ENCODE measurements around the gene PLCH1. TPM values are rescaled to one million over a fixed set of nuclear protein-coding genes. Genes with fewer than 3 reads are reported as not detected.

Gene PLCH1
- total and polyA plus RNA-seq, 4 donors, result 0.03 to 1.0 (median 0.22) TPM

DNA sequence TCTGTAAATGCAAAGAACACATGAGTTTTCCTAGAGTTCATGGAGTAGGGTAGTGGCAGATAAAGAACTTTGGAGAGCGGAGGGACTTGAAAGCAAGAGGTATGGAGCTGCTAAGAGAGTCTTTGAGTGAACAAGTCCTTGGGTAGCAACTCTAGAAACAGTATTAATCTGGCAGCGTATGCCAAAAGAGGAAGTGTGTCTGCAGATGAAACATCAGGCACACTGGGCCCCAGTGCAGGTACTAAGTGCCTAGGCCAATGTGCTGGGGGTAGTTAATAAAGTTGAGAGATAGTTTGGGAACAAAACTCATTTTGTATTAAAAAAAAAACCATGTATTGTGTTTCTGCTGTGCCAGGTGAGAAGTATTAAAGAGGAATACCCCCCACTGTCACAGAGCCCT is 228.4 kb downstream of the PLCH1 start:
- Histone ChIP-seq H3K9me3 (ENCODE audit: control insufficient read depth in 4 of 4, low read length in 3 of 4) (no peaks in the 10 kb centered on the region), H3K27me3 (ENCODE audit: control insufficient read depth in 4 of 4, insufficient read depth in 4 of 4, low read length in 3 of 4) (no peaks in the 10 kb centered on the region), H3K9ac (ENCODE audit: low read depth in 1 of 2, low read length in 2 of 2) (no peak overlapping the region), H3K27ac (ENCODE audit: low read depth in 1 of 2, low read length in 2 of 2) (no peak overlapping the region), H3K36me3 (ENCODE audit: control insufficient read depth in 4 of 4, insufficient read depth in 3 of 4, low read depth in 1 of 4, low read length in 3 of 4) (no peaks in the 10 kb centered on the region), H3K4me3 (ENCODE audit: low read depth in 1 of 3, low read length in 3 of 3) (no peak overlapping the region), H3K4me1 (ENCODE audit: control insufficient read depth in 4 of 4, insufficient read depth in 4 of 4, low read length in 3 of 4) (no peaks in the 10 kb centered on the region)
- no peak for DNase-seq (ENCODE audit: low spot score)
- WGBS, result 84% methylated on average over 2 of the region's 2 CpGs
- TF ChIP-seq HNF4G (IDR thresholded peaks at IDR 0.05) (no peak), RAD21 (IDR thresholded peaks at IDR 0.05) (no peak), TAF1 (conservative IDR thresholded peaks at IDR 0.05) (no peak), EGR1 (IDR thresholded peaks at IDR 0.05; ENCODE audit: low read depth in 2 of 2) (no peak), FOXA1 (IDR thresholded peaks at IDR 0.05) (no peak), HNF4A (conservative IDR thresholded peaks at IDR 0.05) (no peak)
- TF ChIP-seq, protein P1, sequence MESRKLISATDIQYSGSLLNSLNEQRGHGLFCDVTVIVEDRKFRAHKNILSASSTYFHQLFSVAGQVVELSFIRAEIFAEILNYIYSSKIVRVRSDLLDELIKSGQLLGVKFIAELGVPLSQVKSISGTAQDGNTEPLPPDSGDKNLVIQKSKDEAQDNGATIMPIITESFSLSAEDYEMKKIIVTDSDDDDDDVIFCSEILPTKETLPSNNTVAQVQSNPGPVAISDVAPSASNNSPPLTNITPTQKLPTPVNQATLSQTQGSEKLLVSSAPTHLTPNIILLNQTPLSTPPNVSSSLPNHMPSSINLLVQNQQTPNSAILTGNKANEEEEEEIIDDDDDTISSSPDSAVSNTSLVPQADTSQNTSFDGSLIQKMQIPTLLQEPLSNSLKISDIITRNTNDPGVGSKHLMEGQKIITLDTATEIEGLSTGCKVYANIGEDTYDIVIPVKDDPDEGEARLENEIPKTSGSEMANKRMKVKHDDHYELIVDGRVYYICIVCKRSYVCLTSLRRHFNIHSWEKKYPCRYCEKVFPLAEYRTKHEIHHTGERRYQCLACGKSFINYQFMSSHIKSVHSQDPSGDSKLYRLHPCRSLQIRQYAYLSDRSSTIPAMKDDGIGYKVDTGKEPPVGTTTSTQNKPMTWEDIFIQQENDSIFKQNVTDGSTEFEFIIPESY (IDR thresholded peaks at IDR 0.05), result no peak
- TF ChIP-seq, protein P2, sequence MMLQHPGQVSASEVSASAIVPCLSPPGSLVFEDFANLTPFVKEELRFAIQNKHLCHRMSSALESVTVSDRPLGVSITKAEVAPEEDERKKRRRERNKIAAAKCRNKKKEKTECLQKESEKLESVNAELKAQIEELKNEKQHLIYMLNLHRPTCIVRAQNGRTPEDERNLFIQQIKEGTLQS (IDR thresholded peaks at IDR 0.05), result no peak
- TF ChIP-seq, protein P3, sequence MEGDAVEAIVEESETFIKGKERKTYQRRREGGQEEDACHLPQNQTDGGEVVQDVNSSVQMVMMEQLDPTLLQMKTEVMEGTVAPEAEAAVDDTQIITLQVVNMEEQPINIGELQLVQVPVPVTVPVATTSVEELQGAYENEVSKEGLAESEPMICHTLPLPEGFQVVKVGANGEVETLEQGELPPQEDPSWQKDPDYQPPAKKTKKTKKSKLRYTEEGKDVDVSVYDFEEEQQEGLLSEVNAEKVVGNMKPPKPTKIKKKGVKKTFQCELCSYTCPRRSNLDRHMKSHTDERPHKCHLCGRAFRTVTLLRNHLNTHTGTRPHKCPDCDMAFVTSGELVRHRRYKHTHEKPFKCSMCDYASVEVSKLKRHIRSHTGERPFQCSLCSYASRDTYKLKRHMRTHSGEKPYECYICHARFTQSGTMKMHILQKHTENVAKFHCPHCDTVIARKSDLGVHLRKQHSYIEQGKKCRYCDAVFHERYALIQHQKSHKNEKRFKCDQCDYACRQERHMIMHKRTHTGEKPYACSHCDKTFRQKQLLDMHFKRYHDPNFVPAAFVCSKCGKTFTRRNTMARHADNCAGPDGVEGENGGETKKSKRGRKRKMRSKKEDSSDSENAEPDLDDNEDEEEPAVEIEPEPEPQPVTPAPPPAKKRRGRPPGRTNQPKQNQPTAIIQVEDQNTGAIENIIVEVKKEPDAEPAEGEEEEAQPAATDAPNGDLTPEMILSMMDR (IDR thresholded peaks at IDR 0.05; ENCODE audit: low read depth, low read length, missing input control), result no peak

DNA sequence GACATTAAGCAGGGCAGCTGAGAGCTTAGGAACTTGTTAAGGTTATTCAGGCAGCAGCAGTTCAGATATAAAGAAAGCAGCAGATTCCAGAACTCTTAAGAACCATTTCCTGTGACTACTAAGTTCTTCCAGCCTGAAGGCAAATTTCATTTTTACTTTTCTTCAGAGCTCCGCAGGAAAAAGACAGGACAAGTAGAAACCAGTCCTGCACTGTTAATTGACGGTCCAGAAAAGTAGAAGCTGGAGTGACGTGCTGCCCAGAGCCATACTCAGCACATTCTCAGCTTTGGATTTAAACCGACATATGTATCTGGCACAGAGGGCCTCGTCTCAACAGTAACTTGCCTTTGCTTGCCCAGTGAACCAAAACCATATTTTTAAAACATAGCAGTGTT is 232.0 kb downstream of the PLCH1 start:
- no peak for DNase-seq (ENCODE audit: low spot score)
- no peak for TF ChIP-seq EGR1 (IDR thresholded peaks at IDR 0.05; ENCODE audit: low read depth in 2 of 2)
- no peak for TF ChIP-seq NR2F2 (IDR thresholded peaks at IDR 0.05)
- Histone ChIP-seq H3K9ac (ENCODE audit: low read depth in 1 of 2, low read length in 2 of 2) (no peak overlapping the region), H3K4me1 (ENCODE audit: control insufficient read depth in 4 of 4, insufficient read depth in 4 of 4, low read length in 3 of 4) (no peaks in the 10 kb centered on the region), H3K27ac (ENCODE audit: low read depth in 1 of 2, low read length in 2 of 2) (no peak overlapping the region), H3K27me3 (ENCODE audit: control insufficient read depth in 4 of 4, insufficient read depth in 4 of 4, low read length in 3 of 4) (no peaks in the 10 kb centered on the region), H3K36me3 (ENCODE audit: control insufficient read depth in 4 of 4, insufficient read depth in 3 of 4, low read depth in 1 of 4, low read length in 3 of 4) (no peaks in the 10 kb centered on the region), H3K9me3 (ENCODE audit: control insufficient read depth in 4 of 4, low read length in 3 of 4) (no peaks in the 10 kb centered on the region), H3K4me3 (ENCODE audit: low read depth in 1 of 3, low read length in 3 of 3) (no peak overlapping the region)
- WGBS, result 94% methylated on average over 5 of the region's 5 CpGs

DNA sequence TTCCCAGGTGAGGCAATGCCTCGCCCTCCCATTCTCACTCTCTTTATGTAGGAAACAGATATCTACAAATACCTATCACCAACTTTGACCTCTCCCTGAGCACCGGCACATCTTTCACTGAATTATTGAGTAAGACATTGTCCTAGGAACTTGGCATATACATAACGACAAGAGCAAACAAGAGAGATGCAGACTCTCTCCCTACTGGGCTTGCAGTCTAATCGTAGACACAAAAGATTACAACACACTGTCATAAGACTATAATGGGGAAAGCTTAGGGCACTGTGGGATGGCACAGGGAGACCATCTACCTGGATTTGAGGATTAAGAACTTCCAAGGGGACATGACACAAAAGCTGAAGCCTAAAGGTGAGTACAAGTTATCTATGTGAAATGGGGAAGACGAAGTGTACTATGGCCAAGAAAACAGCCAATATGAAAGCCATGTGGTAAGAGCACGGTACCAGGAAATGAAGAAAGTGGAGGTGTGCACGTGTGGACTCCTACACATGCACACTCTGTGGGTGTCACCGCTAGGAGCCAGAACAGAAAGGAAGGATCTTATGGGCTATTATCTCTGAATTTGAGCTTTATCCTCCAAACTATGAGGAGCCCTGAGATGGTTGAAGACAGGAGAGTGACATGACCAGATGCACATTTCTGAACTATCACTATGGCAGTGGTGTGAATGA is 232.6 kb downstream of the PLCH1 start:
- WGBS, result 77% methylated on average over 8 of the region's 8 CpGs
- Histone ChIP-seq H3K9me3 (ENCODE audit: control insufficient read depth in 4 of 4, low read length in 3 of 4) (no peaks in the 10 kb centered on the region), H3K4me1 (ENCODE audit: control insufficient read depth in 4 of 4, insufficient read depth in 4 of 4, low read length in 3 of 4) (no peaks in the 10 kb centered on the region), H3K9ac (ENCODE audit: low read depth in 1 of 2, low read length in 2 of 2) (no peak overlapping the region), H3K4me3 (ENCODE audit: low read depth in 1 of 3, low read length in 3 of 3) (no peak overlapping the region), H3K27ac (ENCODE audit: low read depth in 1 of 2, low read length in 2 of 2) (no peak overlapping the region), H3K27me3 (ENCODE audit: control insufficient read depth in 4 of 4, insufficient read depth in 4 of 4, low read length in 3 of 4) (no peaks in the 10 kb centered on the region), H3K36me3 (ENCODE audit: control insufficient read depth in 4 of 4, insufficient read depth in 3 of 4, low read depth in 1 of 4, low read length in 3 of 4) (no peaks in the 10 kb centered on the region)
- no peak for DNase-seq (ENCODE audit: low spot score)
- no peak for TF ChIP-seq SP1 (IDR thresholded peaks at IDR 0.05)
- no peak for TF ChIP-seq RAD21 (IDR thresholded peaks at IDR 0.05)
- TF ChIP-seq, protein P3 (IDR thresholded peaks at IDR 0.05; ENCODE audit: low read depth, low read length, missing input control), result no peak
- no peak for TF ChIP-seq RXRA (IDR thresholded peaks at IDR 0.05)
- TF ChIP-seq FOXA2 (IDR thresholded peaks at IDR 0.05), result no peak
- TF ChIP-seq, protein P4, sequence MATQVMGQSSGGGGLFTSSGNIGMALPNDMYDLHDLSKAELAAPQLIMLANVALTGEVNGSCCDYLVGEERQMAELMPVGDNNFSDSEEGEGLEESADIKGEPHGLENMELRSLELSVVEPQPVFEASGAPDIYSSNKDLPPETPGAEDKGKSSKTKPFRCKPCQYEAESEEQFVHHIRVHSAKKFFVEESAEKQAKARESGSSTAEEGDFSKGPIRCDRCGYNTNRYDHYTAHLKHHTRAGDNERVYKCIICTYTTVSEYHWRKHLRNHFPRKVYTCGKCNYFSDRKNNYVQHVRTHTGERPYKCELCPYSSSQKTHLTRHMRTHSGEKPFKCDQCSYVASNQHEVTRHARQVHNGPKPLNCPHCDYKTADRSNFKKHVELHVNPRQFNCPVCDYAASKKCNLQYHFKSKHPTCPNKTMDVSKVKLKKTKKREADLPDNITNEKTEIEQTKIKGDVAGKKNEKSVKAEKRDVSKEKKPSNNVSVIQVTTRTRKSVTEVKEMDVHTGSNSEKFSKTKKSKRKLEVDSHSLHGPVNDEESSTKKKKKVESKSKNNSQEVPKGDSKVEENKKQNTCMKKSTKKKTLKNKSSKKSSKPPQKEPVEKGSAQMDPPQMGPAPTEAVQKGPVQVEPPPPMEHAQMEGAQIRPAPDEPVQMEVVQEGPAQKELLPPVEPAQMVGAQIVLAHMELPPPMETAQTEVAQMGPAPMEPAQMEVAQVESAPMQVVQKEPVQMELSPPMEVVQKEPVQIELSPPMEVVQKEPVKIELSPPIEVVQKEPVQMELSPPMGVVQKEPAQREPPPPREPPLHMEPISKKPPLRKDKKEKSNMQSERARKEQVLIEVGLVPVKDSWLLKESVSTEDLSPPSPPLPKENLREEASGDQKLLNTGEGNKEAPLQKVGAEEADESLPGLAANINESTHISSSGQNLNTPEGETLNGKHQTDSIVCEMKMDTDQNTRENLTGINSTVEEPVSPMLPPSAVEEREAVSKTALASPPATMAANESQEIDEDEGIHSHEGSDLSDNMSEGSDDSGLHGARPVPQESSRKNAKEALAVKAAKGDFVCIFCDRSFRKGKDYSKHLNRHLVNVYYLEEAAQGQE (IDR thresholded peaks at IDR 0.05), result no peak
- TF ChIP-seq NR2F2 (IDR thresholded peaks at IDR 0.05), result no peak
- TF ChIP-seq GABPA (IDR thresholded peaks at IDR 0.05 in 1 of 2, conservative IDR thresholded peaks at IDR 0.05 in 1 of 2), result no peak
- TF ChIP-seq, protein P1 (IDR thresholded peaks at IDR 0.05), result no peak
